ENCODE data around the gene ATF4. TPM values are rescaled to one million over a fixed set of nuclear protein-coding genes. Genes with fewer than 3 reads are reported as not detected.

ATF4 gene
- total and polyA plus RNA-seq, 2 of the 13 experiments (the other 11 are each of a cell fraction or from before 2014, with no cell fraction given), result 486 to 1,297 TPM

GRCh38 chr22:39502789-39503409 is 17.5 kb upstream of the ATF4 start (continued):
- TF ChIP-seq FOXK1 (CRISPR knock-in tag; IDR thresholded peaks at IDR 0.05; ENCODE audit: borderline replicate concordance, low read depth), result no peak
- no peak for TF ChIP-seq MAF1 (CRISPR knock-in tag; IDR thresholded peaks at IDR 0.05; ENCODE audit: borderline replicate concordance)
- TF ChIP-seq NFATC3 (CRISPR knock-in tag; IDR thresholded peaks at IDR 0.05), result no peak
- TF ChIP-seq CENPT (CRISPR knock-in tag; IDR thresholded peaks at IDR 0.05; ENCODE audit: low read depth), result no peak
- TF ChIP-seq ZNF563 (CRISPR knock-in tag; IDR thresholded peaks at IDR 0.05), result no peak
- no peak for TF ChIP-seq ZSCAN30 (CRISPR knock-in tag; IDR thresholded peaks at IDR 0.05)
- 0 out of 2 replicates have a peak, but pooled peaks have one; percentile 5 for TF ChIP-seq FOXJ3 (CRISPR knock-in tag; IDR thresholded peaks at IDR 0.05; ENCODE audit: borderline replicate concordance)
- TF ChIP-seq MTF2 (CRISPR knock-in tag; IDR thresholded peaks at IDR 0.05; ENCODE audit: borderline replicate concordance), result no peak
- TF ChIP-seq MTA1 (CRISPR knock-in tag; IDR thresholded peaks at IDR 0.05; ENCODE audit: borderline replicate concordance), result no peak
- no peak for TF ChIP-seq IKZF4 (CRISPR knock-in tag; IDR thresholded peaks at IDR 0.05; ENCODE audit: borderline replicate concordance, low read depth, not compliant biosample characterization)
- no peak for TF ChIP-seq KLF15 (CRISPR knock-in tag; IDR thresholded peaks at IDR 0.05; ENCODE audit: borderline replicate concordance)
- no peak for TF ChIP-seq MXD3 (CRISPR knock-in tag; IDR thresholded peaks at IDR 0.05)
- no peak for TF ChIP-seq MYPOP (CRISPR knock-in tag; IDR thresholded peaks at IDR 0.05)
- no peak for TF ChIP-seq HMG20A (CRISPR knock-in tag; IDR thresholded peaks at IDR 0.05; ENCODE audit: borderline replicate concordance)
- no peak for TF ChIP-seq ATF7 (IDR thresholded peaks at IDR 0.05)
- TF ChIP-seq ATF7 (CRISPR knock-in tag; IDR thresholded peaks at IDR 0.05), result no peak
- no peak for TF ChIP-seq THRA (CRISPR knock-in tag; IDR thresholded peaks at IDR 0.05; ENCODE audit: borderline replicate concordance)
- no peak for TF ChIP-seq MTERF4 (CRISPR knock-in tag; IDR thresholded peaks at IDR 0.05)
- TF ChIP-seq SSRP1 (CRISPR knock-in tag; IDR thresholded peaks at IDR 0.05), result no peak
- peak; percentile 32; the same call in 1 of the 2 replicates for TF ChIP-seq SAP130 (CRISPR knock-in tag; IDR thresholded peaks at IDR 0.05; ENCODE audit: low read depth)
- TF ChIP-seq ATRX (CRISPR knock-in tag; IDR thresholded peaks at IDR 0.05; ENCODE audit: borderline replicate concordance), result no peak
- TF ChIP-seq ZFP1 (CRISPR knock-in tag; IDR thresholded peaks at IDR 0.05), result no peak
- no peak for TF ChIP-seq ZNF530 (CRISPR knock-in tag; IDR thresholded peaks at IDR 0.05; ENCODE audit: low read depth)
- TF ChIP-seq ZFY (CRISPR knock-in tag; IDR thresholded peaks at IDR 0.05), result peak; percentile 40; the same call in 1 of the 2 replicates
- TF ChIP-seq SNAPC5 (CRISPR knock-in tag; IDR thresholded peaks at IDR 0.05; ENCODE audit: borderline replicate concordance), result no peak
- no peak for TF ChIP-seq MXI1 (IDR thresholded peaks at IDR 0.05; ENCODE audit: borderline replicate concordance, low read depth, low read length)
- TF ChIP-seq NR3C1 (CRISPR knock-in tag; IDR thresholded peaks at IDR 0.05), result no peak
- no peak for TF ChIP-seq MAX (IDR thresholded peaks at IDR 0.05)

Data from HepG2 (cell line).